Activated effector memory CD4-positive, alpha-beta T cell treated with Interleukin-2 at 50 U/mL for 16 hours (primary cell): Measurements from ENCODE around the gene SLC5A2.
"Not testable (repeated sequence)": the region's sequence is repeated elsewhere in the genome, so short reads cannot be mapped to it uniquely, and the experiment has no call there.

ENCODE experiments used
- DNase-seq: peaks from one replicate; pipeline ENCODE4 v3.0.0-alpha.2; 2020

SLC5A2 gene

GRCh38 chr16:31531096-31531495, 48.2 kb downstream of the SLC5A2 start:
- no peak for DNase-seq

- no peak for DNase-seq
Measured at GRCh38 chr16:31532120-31532519, 49.2 kb downstream of the SLC5A2 start.

GRCh38 chr16:31532896-31533295, 50.0 kb downstream of the SLC5A2 start:
- no peak for DNase-seq

GRCh38 chr16:31535737-31536136, 52.8 kb downstream of the SLC5A2 start:
- DNase-seq = no peak

- no peak for DNase-seq
Measured at GRCh38 chr16:31536804-31537361, 54.0 kb downstream of the SLC5A2 start.

GRCh38 chr16:31537362-31538242, 54.7 kb downstream of the SLC5A2 start:
- no peak for DNase-seq

- not testable (repeated sequence) for DNase-seq
Measured at GRCh38 chr16:31538243-31538598, 55.3 kb downstream of the SLC5A2 start.

- DNase-seq = not testable (repeated sequence)
Measured at GRCh38 chr16:31539762-31540161, 56.8 kb downstream of the SLC5A2 start.
